ENCODE data around the gene ZBTB1. TPM values are rescaled to one million over a fixed set of nuclear protein-coding genes. Genes with fewer than 3 reads are reported as not detected.

The ZBTB1 gene
- total and polyA plus RNA-seq, 10 of the 15 experiments (the other 5 are each of a cell fraction or from before 2014, with no cell fraction given) = 12.3 to 127 (median 40.0) TPM

- peaks cover 96% of the 10 kb centered on the region for H3K79me2 ChIP-seq (ENCODE audit: control insufficient read depth, insufficient read depth, low read length)
- peak; percentile 64 for DNase-seq (ENCODE audit: low read depth, low spot score)
- ChIA-PET POLR2A (interaction anchor here (0.5 to 1.0 kb wide), 5 partner anchors 11 to 149 kb away, joined by 3 to 8 read pairs (median 3); no protein-coding TSS in a partner anchor), CTCF (interaction anchor here (1.5 to 6.3 kb wide), 8 partner anchors 12 to 164 kb away, joined by 4 to 63 read pairs (median 24); no protein-coding TSS in a partner anchor), RAD21 (ENCODE audit: unreplicated experiment) (interaction anchor here (0.9 to 4.2 kb wide), 8 partner anchors 10 to 129 kb away, joined by 3 to 19 read pairs (median 4); partner anchors contain the start of gene MTHFD1), SMC1A (ENCODE audit: uncharacterized antibody, unreplicated experiment) (interaction anchor here (0.9 to 5.0 kb wide), 13 partner anchors 11 to 165 kb away, joined by 3 to 40 read pairs (median 7); partner anchors contain the start of genes AKAP5 and MTHFD1)
- intact Hi-C loops (cut with micrococcal nuclease; ENCODE audit: unreplicated experiment) = loop anchor here (2.0 to 5.0 kb wide), 3 partner anchors 63 to 171 kb away; no protein-coding TSS in a partner anchor
- H3K9me3 ChIP-seq (replicated peaks; ENCODE audit: control insufficient read depth, insufficient read depth, low read length) = no peaks in the 10 kb centered on the region
- peak overlapping the region; percentile 93 for H3K4me2 ChIP-seq (ENCODE audit: control insufficient read depth, insufficient read depth)
- H2AFZ ChIP-seq (ENCODE audit: control insufficient read depth, low read depth, low read length) = no peak overlapping the region
- in situ Hi-C loops (cut with MboI) = no loop called here
- peak; percentile 83 for FAIRE-seq
- no peaks in the 10 kb centered on the region for H3K27me3 ChIP-seq (replicated peaks in 1 of 2; ENCODE audit: control insufficient read depth in 2 of 2, insufficient read depth in 2 of 2, low read length in 1 of 2)
- BruUV-seq (replicated peaks) = no TSS peak
- peak overlapping the region; percentile 45 for H3K9ac ChIP-seq (ENCODE audit: control insufficient read depth, insufficient read depth, low read length)
- peak; percentile 14 for ATAC-seq
- H3K4me1 ChIP-seq (ENCODE audit: control insufficient read depth, insufficient read depth, low read length) = peaks cover 22% of the 10 kb centered on the region
- H4K20me1 ChIP-seq (ENCODE audit: control insufficient read depth, insufficient read depth) = peaks cover 5% of the 10 kb centered on the region
- H3K36me3 ChIP-seq (ENCODE audit: control insufficient read depth in 2 of 2, insufficient read depth in 2 of 2, low read length in 1 of 2) = peaks cover 0 to 11% of the 10 kb centered on the region in 2 experiments; a peak in 3 of 4 replicates
- WGBS (ENCODE audit: insufficient coverage, insufficient replicate concordance, low lambda C conversion rate, missing lambda C conversion rate) = 3% methylated on average over 1 of the region's 1 CpG
- H3K4me3 ChIP-seq = peak overlapping the region; percentile 91
- peak overlapping the region; percentile 98 for H3K27ac ChIP-seq (ENCODE audit: control insufficient read depth, insufficient read depth)
- TF ChIP-seq ASH2L (IDR thresholded peaks at IDR 0.05; ENCODE audit: borderline replicate concordance, low read depth) (no peak), JUND (IDR thresholded peaks at IDR 0.05; ENCODE audit: low read depth, low read length) (0 out of 2 replicates have a peak, but pooled peaks have one; percentile 30), RUNX3 (IDR thresholded peaks at IDR 0.05; ENCODE audit: low read length) (peak; percentile 38; the same call in 1 of the 2 replicates), DPF2 (IDR thresholded peaks at IDR 0.05) (peak; percentile 67), ETV6 (conservative IDR thresholded peaks at IDR 0.05 in 1 of 2, IDR thresholded peaks at IDR 0.05 in 1 of 2; ENCODE audit: borderline replicate concordance in 1 of 2, low read depth in 1 of 2) (peak in 1 of 2 experiments; percentile 22; a peak in 1 of 4 replicates), SIN3A (IDR thresholded peaks at IDR 0.05; ENCODE audit: low read depth, low read length) (peak; percentile 56; the same call in 1 of the 2 replicates), SPI1 (IDR thresholded peaks at IDR 0.05; ENCODE audit: borderline replicate concordance, insufficient read depth, low read depth, low read length) (peak; percentile 77), MTA3 (IDR thresholded peaks at IDR 0.05; ENCODE audit: borderline replicate concordance, low read length) (0 out of 2 replicates have a peak, but pooled peaks have one; percentile 32), GABPA (IDR thresholded peaks at IDR 0.05; ENCODE audit: low read depth) (0 out of 2 replicates have a peak, but pooled peaks have one; percentile 19), SKIL (IDR thresholded peaks at IDR 0.05; ENCODE audit: low read depth, poor library complexity, severe bottlenecking) (peak; percentile 62), BRCA1 (IDR thresholded peaks at IDR 0.05; ENCODE audit: low read depth, low read length) (no peak), ZZZ3 (IDR thresholded peaks at IDR 0.05; ENCODE audit: control insufficient read depth, insufficient read length, low read depth) (no peak), SP1 (IDR thresholded peaks at IDR 0.05; ENCODE audit: low read depth, low read length) (no peak), IRF4 (IDR thresholded peaks at IDR 0.05; ENCODE audit: low read depth, low read length) (peak; percentile 91), IKZF2 (IDR thresholded peaks at IDR 0.05) (peak; percentile 10 to 23; a peak in 1 of 4 replicates), BCL11A (IDR thresholded peaks at IDR 0.05; ENCODE audit: low read depth, low read length) (peak; percentile 65; the same call in 1 of the 2 replicates), NR2C2 (IDR thresholded peaks at IDR 0.05; ENCODE audit: borderline replicate concordance, control insufficient read depth, insufficient read length, low read depth) (no peak), MXI1 (IDR thresholded peaks at IDR 0.05; ENCODE audit: low read depth, low read length) (0 out of 2 replicates have a peak, but pooled peaks have one; percentile 8), CREM (IDR thresholded peaks at IDR 0.05; ENCODE audit: low read depth) (0 out of 2 replicates have a peak, but pooled peaks have one; percentile 18), YY1 (IDR thresholded peaks at IDR 0.05; ENCODE audit: low read depth, low read length) (0 out of 2 replicates have a peak, but pooled peaks have one; percentile 13)
- TF ChIP-seq, protein P1, sequence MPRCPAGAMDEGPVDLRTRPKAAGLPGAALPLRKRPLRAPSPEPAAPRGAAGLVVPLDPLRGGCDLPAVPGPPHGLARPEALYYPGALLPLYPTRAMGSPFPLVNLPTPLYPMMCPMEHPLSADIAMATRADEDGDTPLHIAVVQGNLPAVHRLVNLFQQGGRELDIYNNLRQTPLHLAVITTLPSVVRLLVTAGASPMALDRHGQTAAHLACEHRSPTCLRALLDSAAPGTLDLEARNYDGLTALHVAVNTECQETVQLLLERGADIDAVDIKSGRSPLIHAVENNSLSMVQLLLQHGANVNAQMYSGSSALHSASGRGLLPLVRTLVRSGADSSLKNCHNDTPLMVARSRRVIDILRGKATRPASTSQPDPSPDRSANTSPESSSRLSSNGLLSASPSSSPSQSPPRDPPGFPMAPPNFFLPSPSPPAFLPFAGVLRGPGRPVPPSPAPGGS (IDR thresholded peaks at IDR 0.05; ENCODE audit: borderline replicate concordance, insufficient read depth, low read depth, low read length, poor library complexity, severe bottlenecking) = peak; percentile 34
Observed at GRCh38 chr14:64508215-64508776, 3.7 kb downstream of the ZBTB1 start.

All from GM12878 (cell line).